ENCODE data around the gene STK33. TPM values are rescaled to one million over a fixed set of nuclear protein-coding genes. Genes with fewer than 3 reads are reported as not detected.

Gene STK33
- total RNA-seq, 1 experiment from 2014 or later, result 19.5 TPM

- Histone ChIP-seq H3K23ac (ENCODE audit: insufficient read length, low read depth, low read length) (no peak overlapping the region), H2BK12ac (ENCODE audit: insufficient read length, low read depth, low read length) (no peak overlapping the region), H3K4me1 (ENCODE audit: insufficient read depth, low read length) (no peaks in the 10 kb centered on the region), H3K9ac (ENCODE audit: extremely low read depth, insufficient read length, low read length) (no peak overlapping the region), H3K79me1 (ENCODE audit: insufficient read depth, low read depth, low read length, poor library complexity, severe bottlenecking) (no peaks in the 10 kb centered on the region), H3K79me2 (ENCODE audit: insufficient read depth, low read length) (no peaks in the 10 kb centered on the region), H4K20me1 (ENCODE audit: control insufficient read depth, insufficient read depth, insufficient read length) (no peaks in the 10 kb centered on the region), H3K27me3 (ENCODE audit: insufficient read depth, low read length) (no peaks in the 10 kb centered on the region), H2BK5ac (ENCODE audit: insufficient read length, low read length) (no peak overlapping the region), H2AFZ (ENCODE audit: low read length) (no peak overlapping the region), H3K9me3 (ENCODE audit: control insufficient read depth, low read depth, low read length) (no peaks in the 10 kb centered on the region), H2BK120ac (ENCODE audit: low read depth, low read length, poor library complexity, severe bottlenecking) (no peak overlapping the region), H3K4me2 (ENCODE audit: insufficient read depth, insufficient read length, low read length) (no peak overlapping the region), H2BK15ac (ENCODE audit: low read depth, low read length) (no peak overlapping the region), H3K4ac (ENCODE audit: low read depth, low read length) (no peak overlapping the region), H2BK20ac (ENCODE audit: low read depth, low read length, poor library complexity, severe bottlenecking) (no peak overlapping the region), H4K91ac (ENCODE audit: insufficient read length, low read depth, low read length) (no peak overlapping the region), H3K23me2 (ENCODE audit: insufficient read length, low read depth, low read length, poor library complexity, severe bottlenecking) (no peaks in the 10 kb centered on the region), H3K56ac (ENCODE audit: insufficient read length, low read depth, low read length) (no peak overlapping the region), H2AK5ac (ENCODE audit: insufficient read length, low read length) (no peak overlapping the region), H4K5ac (ENCODE audit: insufficient read length, low read depth, low read length) (no peak overlapping the region), H3K27ac (ENCODE audit: insufficient read length, low read depth, low read length) (no peak overlapping the region), H3K14ac (ENCODE audit: insufficient read depth, low read length) (no peak overlapping the region), H4K8ac (replicated peaks; ENCODE audit: insufficient read length, low read depth, low read length) (no peak overlapping the region), H3K18ac (ENCODE audit: insufficient read length, low read depth, low read length) (no peak overlapping the region), H3T11ph (ENCODE audit: low read length) (no peak overlapping the region)
- no peaks in the 10 kb centered on the region for H3K4me1 Mint-ChIP-seq
- 0 out of 5 replicates have a peak, but pooled peaks cover 0 to 5% of the 10 kb centered on the region in 2 experiments for H3K9me3 Mint-ChIP-seq
- no peak for DNase-seq
- peaks cover 8 to 15% (median 9%) of the 10 kb centered on the region in 3 experiments; a peak in 5 of 7 replicates for H3K36me3 Mint-ChIP-seq (ENCODE audit: insufficient read depth in 1 of 3, low read depth in 3 of 3)
- no peak overlapping the region for H3K27ac Mint-ChIP-seq
- no peak overlapping the region for H3K4me3 Mint-ChIP-seq
- H3K27me3 Mint-ChIP-seq (ENCODE audit: low read depth), result no peaks in the 10 kb centered on the region
- TF ChIP-seq CTCF (conservative IDR thresholded peaks at IDR 0.05), result no peak
- no CpG with 5 or more reads among the region's 8 CpGs for WGBS (ENCODE audit: extremely low coverage, insufficient read length, low lambda C conversion rate)
Observed at GRCh38 chr11:8426076-8426475, 168.0 kb downstream of the STK33 start.

Data from H9 (cell line).